IMR-90 (cell line): Measurements from ENCODE around the gene TRABD. TPM values are rescaled to one million over a fixed set of nuclear protein-coding genes. Genes with fewer than 3 reads are reported as not detected.

Experiments used
- ATAC-seq: fragments of 200-7000 bp; cut with Tn5 transposase; 2 replicates; pipeline ENCODE4 v1.9.1; 2020; ENCODE audit warnings: low read depth, mild to moderate bottlenecking, moderate library complexity
- BruUV-seq: library from RNA; stranded (reverse); fragments of 400-500 nt; replicated peaks from 2 replicates; lab custom pipeline; 2021; lab: Mats Ljungman, UMichigan
- CTCF ChIA-PET: fragments of 300-600 bp; formaldehyde crosslinking; extraction: SDS; loops from one replicate; lab custom pipeline; 2021; ENCODE audit warnings: antibody characterized with exemption; lab: Yijun Ruan, JAX
- POLR2A ChIA-PET: fragments of 300-600 bp; sonication (Branson Sonifier 250); formaldehyde crosslinking; loops from one replicate; lab custom pipeline; 2022; ENCODE audit warnings: antibody characterized with exemption; ENCODE audit not compliant: unreplicated experiment; lab: Charles Lee
- DNase-seq: peaks from one replicate; pipeline ENCODE4 v3.0.0; 2013
- H2AFZ ChIP-seq: replicated peaks from 2 replicates; pipeline ENCODE3; 2013; ENCODE audit warnings: low read length, mild to moderate bottlenecking; ENCODE audit not compliant: poor library complexity
- H2AK5ac ChIP-seq: 2 replicates; pipeline ENCODE4 v1.6.1; 2013; ENCODE audit warnings: low read depth, low read length, inconsistent platforms
- H2AK9ac ChIP-seq: replicated peaks from 2 replicates; pipeline ENCODE3; 2013; ENCODE audit warnings: mild to moderate bottlenecking, low read depth, low read length, moderate library complexity; ENCODE audit not compliant: poor library complexity
- H2BK120ac ChIP-seq: 2 replicates; pipeline ENCODE4 v1.6.1; 2013; ENCODE audit warnings: low read depth, low read length, inconsistent platforms
- H2BK15ac ChIP-seq: 3 replicates; pipeline ENCODE4 v1.6.1; 2013; ENCODE audit warnings: low read depth, low read length, inconsistent platforms
- H2BK20ac ChIP-seq: 2 replicates; pipeline ENCODE4 v1.6.1; 2013; ENCODE audit warnings: low read depth, mild to moderate bottlenecking, inconsistent platforms, low read length, moderate library complexity
- H2BK5ac ChIP-seq: 2 replicates; pipeline ENCODE4 v1.6.1; 2013; ENCODE audit warnings: mild to moderate bottlenecking, low read depth, low read length, inconsistent platforms; ENCODE audit not compliant: poor library complexity, severe bottlenecking
- H3K14ac ChIP-seq: replicated peaks from 2 replicates; pipeline ENCODE4 v1.6.1; 2013; ENCODE audit warnings: low read depth, low read length, inconsistent platforms
- H3K18ac ChIP-seq: 2 replicates; pipeline ENCODE4 v1.6.1; 2013; ENCODE audit warnings: low read depth, low read length, control low read depth
- H3K23ac ChIP-seq: 2 replicates; pipeline ENCODE4 v1.6.1; 2013; ENCODE audit warnings: low read depth, low read length, inconsistent platforms
- H3K27ac ChIP-seq: 2 replicates; pipeline ENCODE4 v1.5.1; 2013; ENCODE audit warnings: mild to moderate bottlenecking, control low read depth, low read length; ENCODE audit not compliant: insufficient read depth
- H3K27me3 ChIP-seq: 2 replicates; pipeline ENCODE4 v1.6.1; 2013; ENCODE audit warnings: low read length; ENCODE audit not compliant: control insufficient read depth, insufficient read depth
- H3K36me3 ChIP-seq: 2 replicates; pipeline ENCODE4 v1.6.1; 2013; ENCODE audit warnings: low read length, mixed read lengths; ENCODE audit not compliant: control insufficient read depth, insufficient read depth
- H3K4ac ChIP-seq: 2 replicates; pipeline ENCODE4 v1.6.1; 2013; ENCODE audit warnings: low read depth, low read length, inconsistent platforms
- H3K4me1 ChIP-seq: 2 replicates; pipeline ENCODE4 v1.6.1; 2013; ENCODE audit warnings: low read length, mixed read lengths; ENCODE audit not compliant: control insufficient read depth, insufficient read depth
- H3K4me2 ChIP-seq: 2 replicates; pipeline ENCODE4 v1.6.1; 2013; ENCODE audit warnings: low read depth, mild to moderate bottlenecking, control low read depth, low read length, moderate library complexity
- H3K4me3 ChIP-seq: 2 replicates; pipeline ENCODE4 v1.5.1; 2013; ENCODE audit warnings: low read depth, mild to moderate bottlenecking, control low read depth, low read length, moderate library complexity; ENCODE audit not compliant: insufficient read depth
- H3K56ac ChIP-seq: 2 replicates; pipeline ENCODE4 v1.6.1; 2013; ENCODE audit warnings: low read length, inconsistent platforms; ENCODE audit not compliant: insufficient read depth; ENCODE audit errors: extremely low read depth
- H3K79me1 ChIP-seq, 2 experiments: 2 replicates each; pipeline ENCODE4 v1.6.1; 2013; ENCODE audit warnings: low read length in 2 of 2, inconsistent platforms in 1 of 2, low read depth in 1 of 2
- H3K9ac ChIP-seq: 2 replicates; pipeline ENCODE4 v1.6.1; 2013; ENCODE audit warnings: low read depth, low read length, control low read depth
- H3K9me1 ChIP-seq: 2 replicates; pipeline ENCODE4 v1.6.1; 2013; ENCODE audit warnings: low read length, inconsistent platforms; ENCODE audit not compliant: insufficient read depth
- H3K9me3 ChIP-seq: 2 replicates; pipeline ENCODE4 v1.6.1; 2013; ENCODE audit warnings: low read length; ENCODE audit not compliant: control insufficient read depth, insufficient read depth
- H4K20me1 ChIP-seq: 2 replicates; pipeline ENCODE4 v1.6.1; 2013; ENCODE audit warnings: low read length, inconsistent platforms; ENCODE audit not compliant: insufficient read depth
- H4K5ac ChIP-seq: 2 replicates; pipeline ENCODE4 v1.6.1; 2013; ENCODE audit warnings: mild to moderate bottlenecking, low read depth, low read length, control low read depth
- H4K8ac ChIP-seq, 2 experiments: 2 replicates each; pipeline ENCODE4 v1.6.1; 2013; ENCODE audit warnings: low read depth in 2 of 2, low read length in 2 of 2, control low read depth in 1 of 2, inconsistent platforms in 1 of 2
- H4K91ac ChIP-seq: 2 replicates; pipeline ENCODE4 v1.6.1; 2013; ENCODE audit warnings: low read depth, low read length, inconsistent platforms; ENCODE audit not compliant: insufficient read depth
- CEBPB ChIP-seq: IDR thresholded peaks from 2 replicates; pipeline ENCODE4 v1.6.1; 2012; ENCODE audit warnings: low read depth, low read length, improper control_type of control experiment
- FOS ChIP-seq: fragments of 150-350 bp; IDR thresholded peaks from 2 replicates; pipeline ENCODE4 v1.6.1; 2016; ENCODE audit warnings: low read depth, low read length
- MAZ ChIP-seq: IDR thresholded peaks from 2 replicates; pipeline ENCODE4 v1.6.1; 2012; ENCODE audit warnings: low read depth, mild to moderate bottlenecking, low read length, improper control_type of control experiment, moderate library complexity, borderline replicate concordance
- MXI1 ChIP-seq: IDR thresholded peaks from 2 replicates; pipeline ENCODE4 v1.6.1; 2012; ENCODE audit warnings: low read depth, mild to moderate bottlenecking, low read length, moderate library complexity, borderline replicate concordance
- NFE2L2 ChIP-seq: fragments of 150-350 bp; IDR thresholded peaks from 2 replicates; pipeline ENCODE4 v1.6.1; 2016; ENCODE audit warnings: low read depth, mild to moderate bottlenecking, low read length
- POLR2A ChIP-seq: IDR thresholded peaks from 2 replicates; pipeline ENCODE4 v1.6.1; 2012; ENCODE audit warnings: mild to moderate bottlenecking, low read depth, low read length
- RAD21 ChIP-seq: IDR thresholded peaks from 2 replicates; pipeline ENCODE4 v1.6.1; 2012; ENCODE audit warnings: low read length, improper control_type of control experiment
- RCOR1 ChIP-seq: IDR thresholded peaks from 2 replicates; pipeline ENCODE4 v1.6.1; 2012; ENCODE audit warnings: mild to moderate bottlenecking, low read length, improper control_type of control experiment; ENCODE audit not compliant: insufficient replicate concordance
- SMC3 ChIP-seq: fragments of 150-350 bp; IDR thresholded peaks from 2 replicates; pipeline ENCODE4 v1.6.1; 2016; ENCODE audit warnings: low read depth, mild to moderate bottlenecking, antibody characterized with exemption, low read length, moderate library complexity
- WGBS, 2 experiments: methylation state at CpG; one replicate each; pipeline versions ENCODE4 v1.1.5 to v1.1.7; 2013; ENCODE audit warnings: missing lambda C conversion rate in 2 of 2; ENCODE audit not compliant: insufficient read length in 1 of 2; ENCODE audit errors: extremely low coverage in 2 of 2; 5-methylcytosine and 5-hydroxymethylcytosine counted together
- dilution Hi-C: fragments of 300-500 bp; cut with HindIII; formaldehyde crosslinking; loops from one replicate; pipeline ENCODE4 v1.14.3; 2018; ENCODE audit warnings: low sequenced_read_pairs; ENCODE audit not compliant: unreplicated experiment
- in situ Hi-C: fragments of 300-500 bp; cut with MboI; formaldehyde crosslinking; loops from 3 replicates; pipeline ENCODE4 v1.14.3; 2019; ENCODE audit warnings: low sequenced_read_pairs, inconsistent platforms, mixed read lengths
- intact Hi-C: fragments of 100-400 bp; cut with micrococcal nuclease; formaldehyde crosslinking; loops from 2 replicates; pipeline ENCODE4 v1.10.0; 2022
- polyA plus RNA-seq, 3 experiments: library from polyadenylated mRNA; depleted of rRNA; stranded (reverse); fragments of >200 nt; gene quantifications; 2 replicates each; pipeline ENCODE4 v1.2.3, GENCODE V29; 2012; ENCODE audit warnings: low replicate concordance in 1 of 3
- total RNA-seq: library from RNA; depleted of rRNA; stranded (reverse); fragments of >200 nt; gene quantifications from 2 replicates; pipeline ENCODE4 v1.2.3, GENCODE V29; 2012
- TF ChIP-seq, protein P1 (sequence below): conservative IDR thresholded peaks from 2 replicates; pipeline ENCODE4 v1.5.1; 2012; ENCODE audit warnings: mild to moderate bottlenecking, low read depth, low read length, improper control_type of control experiment
- TF ChIP-seq, protein P2 (sequence below): fragments of 150-350 bp; IDR thresholded peaks from 2 replicates; pipeline ENCODE4 v1.6.1; 2017; ENCODE audit warnings: mild to moderate bottlenecking, antibody characterized with exemption, low read length, low read depth

TRABD gene
- total and polyA plus RNA-seq, 2 of the 4 experiments (the other 2 are of a cell fraction): 13.4 to 42.7 TPM

DNA sequence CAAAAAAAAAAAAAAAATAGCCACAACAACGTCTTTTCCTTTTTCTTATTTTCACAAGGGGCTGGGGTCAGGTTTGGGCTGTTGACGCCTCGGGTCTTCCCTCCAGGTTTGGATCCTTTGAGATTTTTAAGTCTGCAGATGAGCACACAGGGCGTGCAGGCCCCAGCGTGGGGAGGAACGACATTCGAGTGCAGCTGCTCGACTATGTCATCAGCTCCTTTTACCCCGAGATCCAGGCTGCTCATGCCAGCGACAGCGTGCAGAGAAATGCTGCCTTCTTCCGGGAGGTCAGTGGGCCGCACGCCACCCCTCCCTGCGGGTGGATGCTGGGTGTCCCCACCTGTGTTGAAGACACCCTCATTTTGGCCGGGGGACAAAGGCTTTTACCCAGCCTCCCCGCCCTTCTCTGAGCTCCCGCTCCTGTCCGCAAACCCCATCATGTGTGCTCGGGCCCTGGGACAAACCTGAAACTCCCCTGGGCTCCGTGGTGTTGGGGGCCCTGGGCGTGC, 22.8 kb downstream of the TRABD start:
- Histone ChIP-seq H3K14ac (no peak overlapping the region), H2BK120ac (no peak overlapping the region), H3K4ac (no peak overlapping the region), H4K20me1 (peaks cover 48% of the 10 kb centered on the region), H3K9me1 (no peaks in the 10 kb centered on the region; the same call in 1 of the 2 replicates), H3K79me1 (peaks cover 22 to 77% of the 10 kb centered on the region in 2 experiments), H3K36me3 (peaks cover 45% of the 10 kb centered on the region), H2BK20ac (no peak overlapping the region), H2AFZ (no peak overlapping the region), H3K4me1 (no peaks in the 10 kb centered on the region), H3K9ac (no peak overlapping the region), H3K27me3 (no peaks in the 10 kb centered on the region), H2BK15ac (no peak overlapping the region), H3K4me3 (no peak overlapping the region), H3K56ac (no peak overlapping the region), H2AK9ac (peak overlapping the region; percentile 15), H3K23ac (no peak overlapping the region), H3K18ac (no peak overlapping the region), H4K5ac (no peak overlapping the region), H3K9me3 (no peaks in the 10 kb centered on the region), H2AK5ac (no peak overlapping the region), H3K4me2 (no peak overlapping the region), H2BK5ac (no peak overlapping the region), H3K27ac (no peak overlapping the region), H4K91ac (no peak overlapping the region), H4K8ac (no peak overlapping the region)
- CTCF ChIA-PET: no interaction called here
- 90% methylated on average over 16 of the region's 22 CpGs; no CpG with 5 or more reads in 1 of the 2 experiments for WGBS, 2 experiments
- no TSS peak for BruUV-seq
- POLR2A ChIA-PET: no interaction called here
- TF ChIP-seq CEBPB: no peak
- no peak for TF ChIP-seq RAD21
- no peak for TF ChIP-seq POLR2A
- no peak for TF ChIP-seq SMC3
- TF ChIP-seq, protein P1, sequence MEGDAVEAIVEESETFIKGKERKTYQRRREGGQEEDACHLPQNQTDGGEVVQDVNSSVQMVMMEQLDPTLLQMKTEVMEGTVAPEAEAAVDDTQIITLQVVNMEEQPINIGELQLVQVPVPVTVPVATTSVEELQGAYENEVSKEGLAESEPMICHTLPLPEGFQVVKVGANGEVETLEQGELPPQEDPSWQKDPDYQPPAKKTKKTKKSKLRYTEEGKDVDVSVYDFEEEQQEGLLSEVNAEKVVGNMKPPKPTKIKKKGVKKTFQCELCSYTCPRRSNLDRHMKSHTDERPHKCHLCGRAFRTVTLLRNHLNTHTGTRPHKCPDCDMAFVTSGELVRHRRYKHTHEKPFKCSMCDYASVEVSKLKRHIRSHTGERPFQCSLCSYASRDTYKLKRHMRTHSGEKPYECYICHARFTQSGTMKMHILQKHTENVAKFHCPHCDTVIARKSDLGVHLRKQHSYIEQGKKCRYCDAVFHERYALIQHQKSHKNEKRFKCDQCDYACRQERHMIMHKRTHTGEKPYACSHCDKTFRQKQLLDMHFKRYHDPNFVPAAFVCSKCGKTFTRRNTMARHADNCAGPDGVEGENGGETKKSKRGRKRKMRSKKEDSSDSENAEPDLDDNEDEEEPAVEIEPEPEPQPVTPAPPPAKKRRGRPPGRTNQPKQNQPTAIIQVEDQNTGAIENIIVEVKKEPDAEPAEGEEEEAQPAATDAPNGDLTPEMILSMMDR: no peak
- TF ChIP-seq FOS: no peak
- TF ChIP-seq, protein P2, sequence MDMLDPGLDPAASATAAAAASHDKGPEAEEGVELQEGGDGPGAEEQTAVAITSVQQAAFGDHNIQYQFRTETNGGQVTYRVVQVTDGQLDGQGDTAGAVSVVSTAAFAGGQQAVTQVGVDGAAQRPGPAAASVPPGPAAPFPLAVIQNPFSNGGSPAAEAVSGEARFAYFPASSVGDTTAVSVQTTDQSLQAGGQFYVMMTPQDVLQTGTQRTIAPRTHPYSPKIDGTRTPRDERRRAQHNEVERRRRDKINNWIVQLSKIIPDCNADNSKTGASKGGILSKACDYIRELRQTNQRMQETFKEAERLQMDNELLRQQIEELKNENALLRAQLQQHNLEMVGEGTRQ: no peak
- TF ChIP-seq MAZ: no peak
- no peak for TF ChIP-seq MXI1
- TF ChIP-seq RCOR1: no peak
- TF ChIP-seq NFE2L2: no peak
- in situ Hi-C loops (loop anchor here (25.0 kb wide), 1 partner anchor 396 kb away; no protein-coding TSS in a partner anchor), intact Hi-C loops (loop anchor here (2.0 to 10.0 kb wide), 2 partner anchors 234 to 278 kb away; no protein-coding TSS in a partner anchor), dilution Hi-C loops (no loop called here)
- ATAC-seq (no peak), DNase-seq (no peak)
